GM23248 (cell line): ENCODE results near the gene FAM162B. TPM values are rescaled to one million over a fixed set of nuclear protein-coding genes. Genes with fewer than 3 reads are reported as not detected.
A peak's percentile ranks its signal among the peaks of the same experiment; 100 is the strongest.

Source experiments
- DNase-seq: peaks from one replicate; pipeline ENCODE4 v3.0.0-alpha.2; 2015
- H2AFZ ChIP-seq: fragments of 200-600 bp; sonication (generic); 2 replicates; pipeline ENCODE4 v1.6.1; 2016; ENCODE audit warnings: antibody characterized with exemption
- H3F3A ChIP-seq: fragments of 200-600 bp; sonication (generic); 2 replicates; pipeline ENCODE4 v1.6.1; 2016; ENCODE audit warnings: mild to moderate bottlenecking, antibody characterized with exemption, mixed run types; ENCODE audit not compliant: insufficient read depth
- H3K27ac ChIP-seq: fragments of 200-600 bp; sonication (generic); 2 replicates; pipeline ENCODE4 v1.5.1; 2016; ENCODE audit warnings: mild to moderate bottlenecking
- H3K27me3 ChIP-seq: fragments of 200-600 bp; sonication (generic); replicated peaks from 2 replicates; pipeline ENCODE4 v1.6.1; 2016; ENCODE audit warnings: mild to moderate bottlenecking; ENCODE audit not compliant: insufficient read depth
- H3K36me3 ChIP-seq: fragments of 200-600 bp; sonication (generic); 2 replicates; pipeline ENCODE4 v1.6.1; 2016; ENCODE audit warnings: low read depth, mild to moderate bottlenecking
- H3K4me1 ChIP-seq: fragments of 200-600 bp; sonication (generic); 2 replicates; pipeline ENCODE4 v1.6.1; 2016; ENCODE audit warnings: mild to moderate bottlenecking; ENCODE audit not compliant: insufficient read depth
- H3K4me2 ChIP-seq: fragments of 200-600 bp; sonication (generic); one replicate; pipeline ENCODE4 v1.6.1; 2016; ENCODE audit warnings: mild to moderate bottlenecking; ENCODE audit not compliant: unreplicated experiment
- H3K4me3 ChIP-seq: fragments of 200-600 bp; sonication (generic); 2 replicates; pipeline ENCODE4 v1.5.1; 2016; ENCODE audit warnings: mild to moderate bottlenecking
- H3K79me2 ChIP-seq: fragments of 200-600 bp; sonication (generic); 2 replicates; pipeline ENCODE4 v1.6.1; 2016; ENCODE audit warnings: mild to moderate bottlenecking; ENCODE audit not compliant: insufficient read depth
- H3K9ac ChIP-seq: fragments of 200-600 bp; sonication (generic); 2 replicates; pipeline ENCODE4 v1.6.1; 2016; ENCODE audit warnings: mild to moderate bottlenecking
- H3K9me2 ChIP-seq: fragments of 200-600 bp; sonication (generic); 2 replicates; pipeline ENCODE4 v1.6.1; 2016; ENCODE audit warnings: mixed run types, mild to moderate bottlenecking, moderate library complexity; ENCODE audit not compliant: insufficient read depth
- H3K9me3 ChIP-seq: fragments of 200-600 bp; sonication (generic); one replicate; pipeline ENCODE4 v1.6.1; 2017; ENCODE audit warnings: low read depth
- H4K20me1 ChIP-seq: fragments of 200-600 bp; sonication (generic); 2 replicates; pipeline ENCODE4 v1.6.0; 2016; ENCODE audit not compliant: insufficient read depth
- EZH2 ChIP-seq: fragments of 200-600 bp; sonication (generic); IDR thresholded peaks from 2 replicates; pipeline ENCODE4 v1.6.1; 2018; ENCODE audit warnings: antibody characterized with exemption, mild to moderate bottlenecking; ENCODE audit not compliant: insufficient read depth, poor library complexity, severe bottlenecking
- EZH2phosphoT487 ChIP-seq: fragments of 200-600 bp; sonication (generic); IDR thresholded peaks from 2 replicates; pipeline ENCODE4 v1.6.1; 2018; ENCODE audit warnings: antibody characterized with exemption, moderate library complexity, mild to moderate bottlenecking, low read depth; ENCODE audit not compliant: insufficient read depth
- WGBS, 2 experiments: methylation state at CpG; one replicate each; pipeline ENCODE4 v1.1.6; 2015 to 2017; ENCODE audit warnings: low lambda C conversion rate in 2 of 2, low coverage in 1 of 2; ENCODE audit errors: missing lambda C conversion rate in 2 of 2; 5-methylcytosine and 5-hydroxymethylcytosine counted together
- in situ Hi-C: fragments of 300-500 bp; cut with MboI; formaldehyde crosslinking; loops from 2 replicates; pipeline ENCODE4 v1.15.0; 2020
- polyA plus RNA-seq: library from polyadenylated mRNA; unstranded; fragments of >200 nt; fragmentation: Nextera tagmentation; extraction: Ambion mirVana; gene quantifications from 2 replicates; pipeline ENCODE4 v1.2.1, GENCODE V29; 2016
- total RNA-seq: library from RNA; depleted of rRNA; stranded (reverse); fragments of >200 nt; shearing (Covaris generic); gene quantifications from 2 replicates; pipeline ENCODE4 v1.2.3, GENCODE V29; 2014; rRNA removed

Gene FAM162B
- total RNA-seq: not detected in 2 replicates
- not detected in 2 replicates for polyA plus RNA-seq

GRCh38 chr6:116764961-116765841 is at the start of gene FAM162B:
Gene FAM162B, minus strand, starts transcription at chr6:116765719. Its CDS starts 143 bp downstream, at chr6:116765576.
- H3K4me1 ChIP-seq: no peaks in the 10 kb centered on the region
- no peaks in the 10 kb centered on the region for H3K9me3 ChIP-seq
- DNase-seq: peak; percentile 45
- H3K27me3 ChIP-seq: peaks cover 22% of the 10 kb centered on the region
- H3K27ac ChIP-seq: no peak within 1 kb of the TSS
- H3F3A ChIP-seq: no peaks in the 10 kb centered on the region
- TF ChIP-seq EZH2phosphoT487 (no peak), EZH2 (peak; percentile 40)
- no peaks in the 10 kb centered on the region for H4K20me1 ChIP-seq
- H3K36me3 ChIP-seq: no peaks in the 10 kb centered on the region
- no peaks in the 10 kb centered on the region for H3K9me2 ChIP-seq
- peak within 1 kb of the TSS; percentile 62 for H3K4me2 ChIP-seq
- in situ Hi-C loops: no loop called here
- peak within 1 kb of the TSS; percentile 64 for H3K4me3 ChIP-seq
- no peaks in the 10 kb centered on the region for H3K79me2 ChIP-seq
- peak within 1 kb of the TSS; percentile 62 for H2AFZ ChIP-seq
- WGBS, 2 experiments: 4 to 5% methylated on average over 78 to 80 of the region's 89 CpGs
- H3K9ac ChIP-seq: no peak within 1 kb of the TSS

GRCh38 chr6:116812051-116812650 is 46.6 kb upstream of the FAM162B start:
- no peak overlapping the region for H3K9ac ChIP-seq
- H3K4me3 ChIP-seq: no peak overlapping the region
- H2AFZ ChIP-seq: no peak overlapping the region
- no peak overlapping the region for H3K27ac ChIP-seq
- no peaks in the 10 kb centered on the region for H3K9me2 ChIP-seq
- H3K4me1 ChIP-seq: no peaks in the 10 kb centered on the region
- no peak overlapping the region for H3K4me2 ChIP-seq
- no peaks in the 10 kb centered on the region for H3K79me2 ChIP-seq
- no peaks in the 10 kb centered on the region for H3K9me3 ChIP-seq
- no peaks in the 10 kb centered on the region for H3K36me3 ChIP-seq
- in situ Hi-C loops: no loop called here
- no peaks in the 10 kb centered on the region for H3K27me3 ChIP-seq
- no peak for TF ChIP-seq EZH2
- TF ChIP-seq EZH2phosphoT487: no peak
- no peaks in the 10 kb centered on the region for H3F3A ChIP-seq
- no peak for DNase-seq
- H4K20me1 ChIP-seq: no peaks in the 10 kb centered on the region
- 40% methylated on average over 2 of the region's 2 CpGs for WGBS, 2 experiments

GRCh38 chr6:116801971-116802370 is 36.5 kb upstream of the FAM162B start:
- Histone ChIP-seq H3K9me3 (no peaks in the 10 kb centered on the region), H3K9me2 (no peaks in the 10 kb centered on the region), H2AFZ (no peak overlapping the region), H3K36me3 (no peaks in the 10 kb centered on the region), H3K4me2 (no peak overlapping the region), H3K79me2 (no peaks in the 10 kb centered on the region), H3K27ac (no peak overlapping the region), H3K4me1 (no peaks in the 10 kb centered on the region), H4K20me1 (no peaks in the 10 kb centered on the region), H3K27me3 (no peaks in the 10 kb centered on the region; the same call in 1 of the 2 replicates), H3F3A (no peaks in the 10 kb centered on the region), H3K4me3 (no peak overlapping the region), H3K9ac (no peak overlapping the region)
- no peak for DNase-seq
- TF ChIP-seq EZH2 (no peak), EZH2phosphoT487 (no peak)
- in situ Hi-C loops: no loop called here

- Histone ChIP-seq H3K36me3 (no peaks in the 10 kb centered on the region), H3K4me1 (no peaks in the 10 kb centered on the region), H3K79me2 (no peaks in the 10 kb centered on the region), H3K9ac (no peak overlapping the region), H3K27me3 (no peaks in the 10 kb centered on the region; the same call in 1 of the 2 replicates), H2AFZ (no peak overlapping the region), H3K27ac (no peak overlapping the region), H3K9me2 (no peaks in the 10 kb centered on the region), H3F3A (no peaks in the 10 kb centered on the region), H3K4me2 (no peak overlapping the region), H3K9me3 (no peaks in the 10 kb centered on the region), H4K20me1 (no peaks in the 10 kb centered on the region), H3K4me3 (no peak overlapping the region)
- DNase-seq: no peak
- in situ Hi-C loops: no loop called here
- no peak for TF ChIP-seq EZH2
- TF ChIP-seq EZH2phosphoT487: no peak
Observed at GRCh38 chr6:116799945-116800344, 34.4 kb upstream of the FAM162B start.
